Measurements from ENCODE around the gene SIDT2.
"Not testable (repeated sequence)": the region's sequence is repeated elsewhere in the genome, so short reads cannot be mapped to it uniquely, and the experiment has no call there.

SIDT2 gene

DNA sequence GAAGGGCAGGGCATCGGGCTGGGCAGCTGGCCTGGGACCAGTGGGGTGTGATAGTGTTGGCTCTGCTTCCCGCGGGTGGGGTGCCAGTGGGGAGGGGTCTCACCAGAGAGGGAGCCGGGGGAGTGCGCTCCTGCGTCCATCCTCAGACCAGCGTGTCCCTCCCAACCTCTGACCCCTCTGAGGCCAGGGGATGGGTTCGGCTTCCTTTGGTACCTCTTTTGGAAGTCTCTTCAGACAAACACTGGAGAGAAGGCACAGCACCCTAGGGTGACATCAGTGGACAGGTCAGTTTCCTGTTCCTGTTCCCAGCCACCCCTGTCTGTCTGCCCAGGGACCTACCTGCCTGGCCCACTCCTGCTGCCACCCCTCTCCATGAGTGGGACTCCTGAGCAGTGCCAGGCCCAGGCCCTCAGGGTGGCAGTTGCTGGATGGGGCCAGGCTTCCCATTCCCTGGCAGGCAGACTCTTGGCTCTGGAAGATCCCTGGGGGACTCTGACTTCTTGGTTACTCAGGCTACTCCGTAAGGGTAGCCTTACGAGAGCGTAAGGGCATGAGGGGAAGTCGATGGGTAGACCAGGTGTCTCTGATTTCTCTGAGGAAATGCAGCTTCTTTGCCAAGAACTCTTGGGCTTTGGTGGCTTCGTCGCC lies 23.2 kb downstream of the SIDT2 start:
- in situ Hi-C loops (cut with MboI; ENCODE audit: low sequenced_read_pairs), result no loop called here

GRCh38 chr11:117202386-117203068 lies 24.0 kb downstream of the SIDT2 start:
- in situ Hi-C loops (cut with MboI; ENCODE audit: low sequenced_read_pairs), result no loop called here

- in situ Hi-C loops (cut with MboI; ENCODE audit: low sequenced_read_pairs), result no loop called here
These were observed 24.5 kb downstream of the SIDT2 start for GRCh38 chr11:117203069-117203407.

DNA sequence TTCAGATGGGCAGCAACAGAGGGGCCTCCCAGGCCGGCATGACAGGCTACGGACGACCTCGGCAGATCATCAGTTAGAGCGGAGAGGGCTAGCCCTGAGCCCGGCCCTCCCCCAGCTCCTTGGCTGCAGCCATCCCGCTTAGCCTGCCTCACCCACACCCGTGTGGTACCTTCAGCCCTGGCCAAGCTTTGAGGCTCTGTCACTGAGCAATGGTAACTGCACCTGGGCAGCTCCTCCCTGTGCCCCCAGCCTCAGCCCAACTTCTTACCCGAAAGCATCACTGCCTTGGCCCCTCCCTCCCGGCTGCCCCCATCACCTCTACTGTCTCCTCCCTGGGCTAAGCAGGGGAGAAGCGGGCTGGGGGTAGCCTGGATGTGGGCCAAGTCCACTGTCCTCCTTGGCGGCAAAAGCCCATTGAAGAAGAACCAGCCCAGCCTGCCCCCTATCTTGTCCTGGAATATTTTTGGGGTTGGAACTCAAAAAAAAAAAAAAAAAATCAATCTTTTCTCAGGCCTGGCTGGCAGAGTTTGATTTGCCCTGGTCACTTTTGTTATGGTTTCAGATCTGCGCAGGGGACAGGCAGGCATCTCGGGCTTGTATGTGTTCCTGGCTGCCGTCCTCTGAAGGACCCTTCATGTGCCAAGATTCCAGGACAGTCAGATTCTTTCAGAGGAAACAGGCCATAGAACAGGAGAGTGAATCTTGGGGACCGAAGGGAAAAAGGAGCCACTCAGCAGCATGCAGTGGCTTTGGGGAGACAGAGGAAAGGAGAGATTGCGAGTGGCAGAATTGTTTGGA lies 25.9 kb downstream of the SIDT2 start:
- in situ Hi-C loops (cut with MboI; ENCODE audit: low sequenced_read_pairs), result no loop called here

- in situ Hi-C loops (cut with MboI; ENCODE audit: low sequenced_read_pairs), result no loop called here
These were observed 26.8 kb downstream of the SIDT2 start for GRCh38 chr11:117205211-117205818.

GRCh38 chr11:117206111-117206510 lies 27.6 kb downstream of the SIDT2 start:
- in situ Hi-C loops (cut with MboI; ENCODE audit: low sequenced_read_pairs), result not testable (repeated sequence)

DNA sequence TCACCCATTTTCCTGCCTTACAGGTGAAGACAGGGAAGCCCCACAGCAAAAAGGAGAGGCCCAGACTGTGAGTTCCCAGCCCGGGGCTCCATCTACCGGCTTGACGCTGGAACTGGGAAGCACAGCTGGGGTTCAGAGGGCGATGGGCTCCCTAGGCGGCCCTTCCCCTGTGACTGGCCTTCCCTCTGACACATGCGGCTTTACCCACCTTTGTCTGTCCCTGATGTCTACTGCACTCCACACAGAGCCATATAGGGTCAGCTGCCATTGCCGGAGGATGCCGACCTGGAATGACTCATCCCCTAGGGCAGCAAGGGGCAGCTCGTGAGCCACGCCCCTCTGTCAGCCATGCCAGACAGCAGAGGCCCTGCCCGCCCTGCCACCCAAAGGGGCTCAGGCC lies 28.3 kb downstream of the SIDT2 start:
- in situ Hi-C loops (cut with MboI; ENCODE audit: low sequenced_read_pairs), result not testable (repeated sequence)

GRCh38 chr11:117207481-117207880 lies 28.9 kb downstream of the SIDT2 start:
- in situ Hi-C loops (cut with MboI; ENCODE audit: low sequenced_read_pairs), result not testable (repeated sequence)

GRCh38 chr11:117208710-117209109 lies 30.2 kb downstream of the SIDT2 start:
- in situ Hi-C loops (cut with MboI; ENCODE audit: low sequenced_read_pairs), result not testable (repeated sequence)

DNA sequence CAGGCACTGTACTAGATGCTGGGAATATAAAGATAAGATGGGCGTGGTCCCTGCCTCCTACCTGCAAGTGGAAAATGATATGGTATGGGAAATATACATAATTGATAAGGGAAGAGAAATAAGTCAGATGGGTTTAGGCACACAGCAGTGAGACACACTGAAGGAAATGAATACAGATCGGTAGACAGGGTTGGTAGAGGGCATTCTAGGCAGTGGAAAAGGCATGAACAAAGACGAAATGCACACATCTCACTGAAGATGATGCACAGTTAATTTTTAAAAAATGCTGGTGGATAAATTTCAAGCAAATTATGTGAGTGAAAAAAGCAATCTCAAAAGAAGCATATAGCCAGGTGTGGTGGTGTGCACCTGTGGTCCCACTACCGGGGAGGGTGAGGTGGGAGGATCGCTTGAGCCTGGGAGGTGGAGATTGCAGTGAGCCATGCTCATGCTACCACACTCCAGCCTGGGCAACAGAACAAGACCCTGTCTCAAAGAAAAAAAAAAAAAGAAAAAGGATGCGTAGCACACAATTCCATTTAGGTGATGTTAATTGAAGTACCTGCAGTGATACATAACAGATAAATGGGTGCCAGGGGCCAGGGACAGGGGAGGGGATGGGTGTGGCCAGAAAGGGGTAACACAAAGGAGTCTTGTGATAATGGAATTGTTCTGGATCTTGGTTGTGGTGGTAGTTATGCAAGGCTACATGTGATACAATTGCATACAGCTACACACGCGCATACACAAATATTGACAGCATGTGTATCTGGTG lies 31.0 kb downstream of the SIDT2 start:
- in situ Hi-C loops (cut with MboI; ENCODE audit: low sequenced_read_pairs), result not testable (repeated sequence)

DNA sequence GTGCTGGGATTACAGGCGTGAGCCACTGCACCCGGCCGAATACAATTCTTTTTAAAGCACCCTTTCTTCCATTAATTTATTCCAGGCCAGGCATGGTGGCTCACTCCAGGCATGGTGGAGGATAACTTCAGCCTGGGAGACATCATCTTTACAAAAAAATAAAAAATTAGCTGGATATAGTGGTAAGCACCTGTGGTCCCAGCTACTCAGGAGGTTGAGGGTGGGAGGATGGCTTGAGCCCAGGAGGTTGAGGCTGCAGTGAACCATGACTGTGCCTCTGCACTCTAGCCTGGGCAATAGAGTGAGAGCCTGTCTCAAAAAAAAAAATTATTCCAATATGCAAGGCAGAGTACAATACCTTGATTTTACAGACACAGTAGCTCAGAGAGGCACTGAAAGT lies 32.1 kb downstream of the SIDT2 start:
- in situ Hi-C loops (cut with MboI; ENCODE audit: low sequenced_read_pairs), result no loop called here

- in situ Hi-C loops (cut with MboI; ENCODE audit: low sequenced_read_pairs), result no loop called here
These were observed 34.3 kb downstream of the SIDT2 start for GRCh38 chr11:117212697-117213355.

DNA sequence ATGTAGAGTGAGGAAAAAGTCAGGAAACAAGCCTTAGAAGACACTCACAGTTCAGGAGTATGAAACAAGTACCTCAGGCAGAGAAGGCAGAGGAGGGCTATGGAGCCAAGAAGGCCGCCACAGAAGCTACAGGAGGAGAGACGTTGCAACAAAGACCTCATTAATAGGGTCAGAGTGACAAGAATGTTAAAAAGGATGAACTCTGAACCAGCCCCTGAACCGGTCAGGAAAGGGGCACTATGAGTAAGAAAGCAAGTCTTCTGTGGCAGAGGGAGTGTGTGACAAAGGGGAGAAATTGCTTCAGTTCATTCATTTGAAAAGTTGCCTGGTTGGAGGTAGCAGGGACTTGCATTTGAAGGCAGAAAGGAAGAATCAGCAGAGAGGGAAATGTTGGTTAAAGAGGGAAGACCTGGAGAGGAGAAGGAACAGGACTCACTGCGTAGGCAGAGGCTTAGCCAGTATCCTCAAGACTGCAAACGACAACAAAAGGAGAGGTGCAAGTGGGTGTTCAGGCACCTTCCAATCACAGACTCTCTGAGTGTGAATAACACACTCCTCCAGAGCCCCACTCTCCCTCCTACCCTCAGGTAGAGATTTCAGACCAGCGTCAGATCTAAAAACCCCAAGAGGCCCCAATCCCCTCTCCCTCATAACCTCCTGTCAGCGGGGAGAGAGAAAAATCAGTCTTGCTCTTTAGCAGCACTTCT lies 36.0 kb downstream of the SIDT2 start:
- in situ Hi-C loops (cut with MboI; ENCODE audit: low sequenced_read_pairs), result no loop called here

DNA sequence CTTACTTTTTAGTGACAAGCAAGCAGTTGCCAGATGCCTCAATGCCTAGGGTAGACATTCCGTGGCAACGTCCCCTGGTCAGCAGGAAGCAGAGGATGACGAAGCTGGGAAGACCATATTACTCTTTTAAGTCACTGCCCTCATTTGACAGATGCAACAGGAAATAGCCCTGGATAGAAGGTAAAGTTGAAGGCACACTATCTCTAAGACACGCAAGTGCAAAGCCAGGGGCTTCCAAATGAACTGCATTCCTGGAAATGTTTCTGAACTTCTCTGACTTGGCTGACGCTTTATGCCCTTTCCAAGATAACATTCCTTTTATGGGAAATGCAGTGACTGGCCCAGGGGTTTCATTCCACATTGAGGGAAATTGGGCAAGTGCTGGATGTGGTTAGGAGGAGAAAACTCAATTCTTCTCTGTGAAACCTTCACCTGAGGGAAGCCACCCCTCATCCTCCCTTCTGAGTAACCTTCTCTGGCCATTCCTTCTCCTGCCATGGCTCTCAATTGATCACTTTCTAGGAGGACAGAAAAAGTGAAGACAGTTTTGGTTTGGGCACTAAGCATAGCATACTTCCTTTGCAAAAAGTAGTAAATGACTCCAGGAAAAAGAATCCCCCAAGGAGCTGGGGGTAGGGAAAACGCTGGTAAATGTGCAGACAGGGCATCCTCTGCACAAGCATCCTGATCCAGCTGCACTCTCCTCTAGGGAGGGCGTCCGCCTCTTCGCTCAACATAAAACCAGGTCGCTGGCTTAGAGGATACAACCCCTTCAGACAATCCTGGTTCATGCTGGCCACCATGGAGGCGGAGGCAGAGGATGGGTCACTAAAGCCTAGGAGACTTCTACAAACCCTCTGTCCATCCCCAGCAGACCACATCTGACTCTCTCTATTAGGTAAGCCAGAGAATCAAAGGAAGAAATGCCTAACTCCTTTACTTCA lies 38.9 kb downstream of the SIDT2 start:
- in situ Hi-C loops (cut with MboI; ENCODE audit: low sequenced_read_pairs), result no loop called here

DNA sequence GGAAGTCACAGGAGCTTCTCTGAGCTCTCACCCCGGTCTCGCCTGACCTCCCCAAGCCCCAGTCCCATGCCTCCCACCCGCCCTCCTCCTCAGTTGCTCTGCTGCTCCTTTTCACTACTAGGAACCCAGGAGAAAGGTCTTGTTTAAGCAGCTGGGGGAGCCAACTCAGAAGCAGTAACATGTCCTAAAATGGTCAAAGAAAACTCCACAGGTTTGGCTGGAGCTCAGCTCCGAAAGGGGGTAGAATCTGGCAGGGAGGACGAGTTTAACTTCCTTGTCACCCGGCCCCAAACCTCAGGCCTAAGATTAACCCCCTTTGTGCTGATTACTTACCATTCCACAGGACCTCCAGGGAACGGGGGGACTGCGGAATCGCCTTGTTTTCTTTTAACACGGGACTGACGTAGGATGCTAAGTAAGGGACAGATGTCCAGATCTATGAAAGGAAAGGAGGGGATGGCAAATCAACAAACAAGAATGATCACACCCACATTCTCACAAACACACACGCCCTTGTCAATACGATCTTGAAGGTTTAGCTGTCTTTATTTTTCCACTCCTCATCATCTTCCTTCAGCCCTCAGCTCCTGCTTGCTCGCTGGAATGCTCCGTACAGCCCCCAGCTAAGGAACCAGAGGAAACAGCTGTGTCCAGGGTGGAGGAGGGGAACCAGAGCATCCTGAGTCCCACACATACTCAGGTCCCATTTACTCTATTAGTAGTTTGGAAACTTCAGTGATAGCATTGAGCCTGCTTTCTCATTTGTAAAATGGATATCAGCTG lies 39.8 kb downstream of the SIDT2 start:
- in situ Hi-C loops (cut with MboI; ENCODE audit: low sequenced_read_pairs), result no loop called here

DNA sequence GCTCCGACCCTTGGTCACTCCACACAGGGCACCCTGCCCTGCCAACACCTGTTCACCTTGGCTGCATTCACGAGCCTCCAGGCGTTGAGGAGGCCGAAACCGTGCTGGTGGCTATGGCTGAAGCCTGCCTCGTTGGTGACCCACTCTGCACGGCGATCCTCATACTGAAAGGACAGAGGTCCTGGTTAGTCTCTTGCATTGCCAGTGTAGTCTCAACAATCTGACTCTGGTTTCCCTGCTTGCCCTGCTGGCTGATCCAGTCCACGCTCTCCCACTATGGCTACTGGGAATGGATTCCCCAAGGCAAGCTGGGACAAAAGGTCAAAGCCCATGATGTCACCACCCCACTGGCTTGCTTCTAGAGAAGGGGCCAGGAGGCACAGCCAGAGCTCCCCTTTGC lies 40.5 kb downstream of the SIDT2 start:
- in situ Hi-C loops (cut with MboI; ENCODE audit: low sequenced_read_pairs), result no loop called here

GRCh38 chr11:117219455-117219854 lies 40.9 kb downstream of the SIDT2 start:
- in situ Hi-C loops (cut with MboI; ENCODE audit: low sequenced_read_pairs), result no loop called here

DNA sequence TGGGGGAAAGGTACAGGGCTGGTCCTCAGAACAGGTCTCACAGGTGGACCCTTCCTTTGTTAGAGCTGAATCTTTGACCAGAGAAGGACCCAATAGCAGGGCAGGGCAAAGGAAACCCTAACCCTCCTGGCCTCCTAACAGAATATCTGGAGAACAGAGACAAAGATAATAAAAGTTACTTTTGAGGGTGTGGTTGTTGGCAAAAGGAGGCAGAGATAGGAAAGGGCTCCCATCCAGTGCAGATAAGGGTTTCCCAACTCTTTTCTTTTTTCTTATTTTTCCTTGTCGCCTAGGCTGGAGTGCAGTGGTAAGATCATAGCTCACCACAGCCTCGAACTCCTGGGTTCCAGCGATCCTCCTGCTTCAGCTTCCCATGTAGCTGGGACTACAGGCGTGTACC lies 41.5 kb downstream of the SIDT2 start:
- in situ Hi-C loops (cut with MboI; ENCODE audit: low sequenced_read_pairs), result no loop called here
